ENCODE measurements around the gene LHFPL4.

- no peak for TF ChIP-seq CTCF (IDR thresholded peaks at IDR 0.05)
- no peak for TF ChIP-seq POLR2AphosphoS5 (IDR thresholded peaks at IDR 0.05)
- no peak for TF ChIP-seq POLR2A (IDR thresholded peaks at IDR 0.05)
Measured at GRCh38 chr3:9582332-9582731, 28.7 kb upstream of the LHFPL4 start.

Data from prostate gland (tissue), 2 donors.